Measurements from ENCODE around the gene ACOD1.
"Not testable (repeated sequence)": the region's sequence is repeated elsewhere in the genome, so short reads cannot be mapped to it uniquely, and the experiment has no call there.

ACOD1 gene

DNA sequence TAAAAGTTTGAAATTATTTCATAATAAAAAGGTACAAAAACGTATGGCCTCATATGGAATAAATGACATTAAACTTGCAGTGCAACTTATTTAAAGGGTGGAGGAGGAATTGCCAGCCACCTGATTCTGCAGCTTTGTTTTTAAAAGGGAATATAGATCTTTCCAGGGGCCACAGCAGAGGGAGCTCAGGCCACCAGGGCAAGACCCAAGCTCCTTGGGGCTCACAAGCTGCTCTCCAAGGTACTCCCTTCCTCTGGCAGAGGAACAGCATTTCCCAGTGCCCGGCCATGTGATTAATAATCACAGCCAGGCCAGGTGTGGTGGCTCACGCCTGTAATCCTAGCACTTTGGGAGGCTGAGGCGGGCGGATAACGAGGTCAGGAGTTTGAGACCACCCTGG is 6.2 kb downstream of the ACOD1 start:
- no peak for DNase-seq

DNA sequence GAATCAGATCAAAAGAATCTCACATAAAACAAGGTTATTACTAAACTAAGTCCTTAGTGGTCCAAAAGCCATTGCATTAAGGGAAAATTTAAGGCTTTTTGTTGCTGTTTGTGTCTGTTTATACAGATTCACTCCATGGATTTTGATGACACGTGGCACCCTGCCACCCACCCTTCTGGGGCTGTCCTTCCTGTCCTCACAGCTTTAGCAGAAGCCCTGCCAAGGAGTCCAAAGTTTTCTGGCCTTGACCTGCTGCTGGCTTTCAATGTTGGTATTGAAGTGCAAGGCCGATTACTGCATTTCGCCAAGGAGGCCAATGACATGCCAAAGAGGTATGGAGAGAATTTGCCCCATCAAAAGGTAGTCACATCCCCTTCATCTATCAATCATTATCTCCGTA is 6.9 kb downstream of the ACOD1 start:
- DNase-seq: no peak

DNA sequence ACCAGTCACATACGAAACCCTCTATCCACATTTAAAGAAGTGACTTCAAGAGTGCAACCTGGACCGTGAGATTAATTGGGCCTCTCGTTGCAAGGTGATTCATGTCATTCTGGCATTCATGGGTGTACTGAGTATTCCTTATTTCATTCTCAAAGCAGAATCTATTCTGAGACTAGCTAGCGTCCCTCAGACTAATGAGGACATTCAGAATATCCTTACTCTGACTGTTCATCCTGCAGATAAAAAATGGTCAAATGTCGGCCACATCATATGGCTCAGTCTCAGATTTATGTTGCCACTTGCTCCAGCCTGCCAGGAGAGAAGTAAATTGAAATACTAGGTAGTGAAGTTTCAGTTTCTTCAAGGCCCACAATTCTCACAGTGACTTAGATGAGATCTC is 7.3 kb downstream of the ACOD1 start:
- DNase-seq: no peak

DNA sequence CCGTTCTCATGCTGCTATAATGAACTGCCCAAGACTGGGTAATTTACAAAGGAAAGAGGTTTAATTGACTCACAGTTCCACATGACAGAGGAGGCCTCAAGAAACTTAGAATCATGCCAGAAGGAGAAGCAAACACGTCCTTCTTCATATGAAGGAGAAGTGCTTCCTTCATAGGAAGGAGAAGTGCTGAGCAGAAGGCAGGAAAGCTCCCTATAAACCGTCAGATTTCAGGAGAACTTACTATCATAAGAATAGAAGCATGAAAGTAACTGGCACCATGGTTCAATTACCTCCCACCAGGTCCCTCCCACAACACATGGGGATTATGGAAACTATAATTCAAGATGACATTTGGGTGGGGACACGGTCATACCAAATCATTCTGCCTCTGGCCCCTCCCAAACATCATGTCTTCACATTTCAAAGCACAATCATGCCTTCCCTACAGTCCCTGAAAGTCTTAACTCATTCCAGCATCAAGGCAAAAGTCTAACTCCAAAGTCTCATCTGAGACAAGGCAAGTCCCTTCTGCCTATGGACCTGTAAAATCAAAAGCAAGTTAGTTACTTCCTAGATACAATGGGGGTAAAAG is 10.6 kb downstream of the ACOD1 start:
- DNase-seq: peak; percentile 61

DNA sequence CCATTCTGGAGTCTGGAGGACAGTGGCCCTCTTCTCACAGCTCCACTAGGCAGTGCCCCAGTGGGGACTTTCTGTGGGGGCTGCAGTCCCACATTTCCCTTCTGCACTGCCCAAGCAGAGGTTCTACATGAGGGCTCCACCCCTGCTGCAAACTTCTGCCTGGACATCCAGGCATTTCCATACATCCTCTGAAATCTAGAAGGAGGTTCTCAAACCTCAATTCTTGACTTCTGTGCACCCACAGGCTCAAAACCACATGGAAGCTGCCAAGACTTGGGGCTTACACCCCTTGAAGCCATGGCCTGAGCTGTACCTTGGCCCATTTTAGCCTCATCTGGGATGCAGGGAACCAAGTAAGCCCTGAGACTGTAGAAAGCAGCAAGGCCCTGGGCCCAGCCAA is 11.4 kb downstream of the ACOD1 start:
- DNase-seq: not testable (repeated sequence)

DNA sequence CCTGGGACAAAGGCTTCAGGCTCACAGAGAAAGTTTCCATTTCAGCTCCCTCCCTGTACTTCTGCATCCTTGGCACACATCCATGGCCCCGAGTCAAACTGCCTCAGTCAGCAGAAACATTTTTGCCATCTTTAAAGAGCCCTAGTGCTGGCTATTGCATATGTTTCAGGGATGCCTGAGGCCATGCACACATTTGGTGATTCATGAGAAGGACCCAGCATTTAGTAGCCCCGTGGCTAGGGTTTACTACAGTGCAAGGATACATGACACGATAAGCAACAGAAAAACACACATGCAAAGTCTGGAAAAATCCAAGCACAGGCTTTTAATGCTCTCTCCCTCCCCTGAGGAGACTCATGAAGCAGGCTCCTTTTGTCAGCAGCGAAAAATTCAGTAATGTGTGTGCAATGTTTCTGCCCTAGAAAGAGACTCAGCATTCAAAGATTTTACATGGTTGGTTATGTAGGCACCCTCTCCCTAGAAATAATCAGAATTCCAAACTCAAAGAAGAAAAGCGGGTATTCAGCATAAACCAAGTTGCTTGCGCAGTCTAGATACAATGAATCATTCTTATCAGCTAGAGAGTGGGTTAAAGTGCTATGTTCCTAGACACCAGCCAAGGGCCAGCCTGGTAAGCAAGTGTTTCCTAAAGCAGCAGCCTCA is 17.6 kb downstream of the ACOD1 start:
- no peak for DNase-seq

DNA sequence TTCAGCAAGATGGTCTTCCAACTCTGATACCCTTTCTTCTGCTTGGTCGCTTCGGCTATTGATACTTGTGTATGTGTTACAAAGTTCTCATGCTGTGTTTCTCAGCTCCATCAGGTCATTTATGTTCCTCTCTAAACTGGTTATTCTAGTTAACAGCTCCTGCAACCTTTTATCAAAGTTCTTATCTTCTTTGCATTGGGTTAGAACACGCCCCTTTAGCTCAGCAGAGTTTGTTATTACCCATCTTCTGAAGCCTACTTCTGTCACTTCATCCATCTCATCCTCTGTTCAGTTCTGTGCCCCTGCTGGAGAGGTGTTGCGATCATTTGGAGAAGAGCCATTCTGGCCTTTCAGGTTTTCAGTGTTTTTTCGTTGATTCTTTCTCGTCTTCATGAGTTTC is 18.7 kb downstream of the ACOD1 start:
- no peak for DNase-seq

DNA sequence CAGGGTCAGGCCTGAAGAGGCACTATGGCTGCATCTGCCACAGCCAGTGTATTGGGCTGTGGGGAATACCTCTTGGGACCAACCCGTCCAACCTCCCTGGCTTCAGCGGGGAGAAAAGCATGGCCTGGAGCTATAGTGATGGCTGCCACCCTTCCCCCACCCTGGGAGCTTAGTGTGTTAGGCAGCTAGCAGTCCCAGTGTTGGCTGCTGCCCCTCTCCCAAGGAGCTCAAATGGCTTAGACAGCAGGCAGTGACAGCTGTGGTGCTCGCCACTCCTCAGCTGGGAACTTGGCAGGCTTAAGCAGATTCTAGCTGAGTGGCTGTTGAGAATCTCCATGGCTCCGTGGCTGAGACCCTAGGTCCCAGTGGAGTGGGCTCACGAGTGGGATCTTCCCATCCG is 19.7 kb downstream of the ACOD1 start:
- no peak for DNase-seq

DNA sequence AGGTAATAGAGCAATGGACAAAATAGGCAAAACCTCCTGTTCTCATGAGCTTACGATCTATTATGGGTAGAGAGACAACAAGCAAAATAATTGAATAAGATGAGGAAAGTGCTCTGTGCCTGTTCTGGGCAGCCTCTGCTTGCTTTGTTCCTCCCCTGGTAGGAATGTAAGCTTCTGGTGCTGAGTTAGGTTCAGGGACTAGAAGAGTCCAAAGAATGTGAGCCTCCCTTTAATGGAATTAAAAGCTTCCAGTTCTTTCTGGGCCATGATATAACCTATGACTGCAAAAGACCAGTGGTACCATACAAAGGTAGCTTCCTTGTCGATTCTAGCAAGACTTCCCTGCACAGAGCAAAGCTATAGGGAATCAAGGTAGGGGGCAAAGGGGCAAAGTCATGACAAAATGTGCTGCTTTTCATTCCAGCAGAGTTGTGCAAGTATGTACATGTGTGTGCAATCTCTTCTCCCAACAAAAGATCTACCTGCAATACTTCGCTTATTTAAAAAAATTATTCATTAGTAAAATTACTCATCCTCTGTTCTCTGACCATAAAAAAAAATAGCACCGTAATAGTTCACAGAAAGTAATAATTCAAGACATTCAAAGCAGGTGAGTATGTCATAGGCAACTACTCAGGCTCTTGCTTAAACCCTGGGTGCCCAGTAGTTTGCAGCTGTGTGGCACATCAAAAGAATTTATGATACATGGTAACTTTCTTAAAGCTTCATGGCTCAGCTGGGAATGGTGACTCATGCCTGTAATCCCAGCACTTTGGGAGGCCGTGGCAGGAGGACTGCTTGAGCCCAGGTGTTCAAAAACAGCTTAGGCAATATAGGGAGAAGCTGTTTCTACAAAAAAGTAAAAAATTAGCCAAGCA is 21.4 kb downstream of the ACOD1 start:
- DNase-seq: no peak

DNA sequence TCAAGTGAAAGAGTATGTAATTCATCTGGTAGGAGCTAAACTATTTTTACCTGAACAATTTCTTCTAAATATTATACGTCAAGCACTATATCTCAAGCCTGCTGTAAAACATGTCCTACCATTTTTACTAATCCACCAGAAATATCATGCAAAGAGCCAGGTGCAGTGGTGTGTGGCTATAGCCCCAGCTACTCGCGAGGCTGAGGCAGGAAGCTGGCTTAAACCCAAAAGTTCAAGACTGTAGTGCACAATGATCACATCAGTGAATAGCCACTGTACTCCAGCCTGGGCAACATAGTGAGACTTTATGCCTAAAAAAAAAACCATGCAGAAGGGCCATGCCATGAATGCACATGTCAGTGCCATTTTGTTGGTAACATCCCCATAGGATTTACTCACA is 22.9 kb downstream of the ACOD1 start:
- DNase-seq: no peak

DNA sequence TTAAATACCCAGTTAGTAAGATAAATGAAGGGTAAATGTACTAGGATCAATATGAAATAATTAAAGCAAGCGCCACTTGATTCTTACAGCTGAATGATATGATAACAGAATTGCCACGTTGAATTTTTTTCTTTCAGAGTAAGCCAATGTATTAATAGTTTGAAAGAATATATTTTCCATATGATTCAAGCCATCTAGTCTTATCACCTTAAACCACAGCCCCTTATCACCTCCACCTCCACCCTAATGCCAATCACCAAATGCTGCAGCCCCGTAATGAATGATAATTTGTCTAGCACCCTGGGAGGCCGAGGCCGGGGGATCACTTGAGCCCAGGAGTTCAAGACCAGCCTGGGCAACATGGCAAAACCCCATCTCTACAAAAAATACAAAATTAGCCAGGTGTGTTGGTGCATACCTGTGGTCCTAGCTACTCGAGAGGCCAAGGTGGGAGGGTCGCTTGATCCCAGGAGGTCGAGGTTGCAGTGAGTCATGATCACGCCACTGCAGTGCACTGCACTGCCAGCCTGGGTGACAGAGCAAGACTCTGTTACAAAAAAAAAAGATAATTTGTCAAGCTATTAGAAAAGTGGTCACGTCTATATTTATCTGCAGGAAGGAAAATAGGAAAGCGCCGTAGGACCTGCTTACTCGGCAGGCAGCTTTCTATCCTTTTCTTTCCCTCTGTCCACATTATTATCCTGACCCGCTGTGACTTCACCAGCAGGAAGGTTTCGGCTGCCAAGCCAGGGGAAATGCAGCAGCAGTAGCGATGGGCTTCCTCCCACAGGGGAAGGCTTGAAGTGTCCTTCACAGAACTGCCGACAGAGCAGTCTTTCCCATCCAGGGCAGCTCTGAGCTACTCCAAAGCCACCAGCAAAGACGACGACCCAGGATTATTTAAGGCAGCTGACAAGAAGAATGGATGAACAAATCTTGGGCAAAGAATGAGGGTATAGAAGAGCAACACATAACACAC is 23.8 kb downstream of the ACOD1 start:
- peak; percentile 26 for DNase-seq

DNA sequence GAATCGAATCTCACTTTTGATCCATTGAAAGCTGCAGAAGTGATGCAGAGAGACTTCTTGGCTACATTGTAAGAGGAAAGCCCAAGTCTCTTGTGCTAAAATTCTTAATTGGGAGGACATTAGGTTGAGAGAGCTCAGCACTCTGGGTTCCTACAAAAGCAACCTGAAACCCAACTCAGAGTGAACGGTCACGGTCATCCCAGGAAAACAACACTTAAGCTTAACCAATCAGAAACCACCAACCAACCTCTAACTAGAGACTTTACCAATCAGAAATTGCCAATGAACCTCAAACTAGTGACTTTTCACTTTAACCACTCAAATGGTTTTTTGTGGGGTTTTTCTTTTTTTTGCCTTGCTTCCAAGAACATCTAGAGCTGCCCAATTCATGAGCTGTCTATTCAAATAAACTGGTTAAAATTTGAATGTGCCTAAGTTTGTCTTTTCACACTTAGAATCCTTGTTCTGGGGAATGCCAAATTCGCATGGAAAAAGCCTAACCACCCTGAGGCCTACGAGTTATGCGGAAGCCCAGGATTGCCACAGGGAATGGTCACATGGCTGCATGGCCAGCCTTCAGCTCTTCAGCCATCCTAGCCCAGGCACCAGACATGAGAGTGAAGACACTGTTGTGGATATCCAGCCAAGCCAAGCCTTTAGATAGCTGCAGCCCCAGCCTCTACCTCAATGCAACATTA is 25.8 kb downstream of the ACOD1 start:
- DNase-seq: no peak

DNA sequence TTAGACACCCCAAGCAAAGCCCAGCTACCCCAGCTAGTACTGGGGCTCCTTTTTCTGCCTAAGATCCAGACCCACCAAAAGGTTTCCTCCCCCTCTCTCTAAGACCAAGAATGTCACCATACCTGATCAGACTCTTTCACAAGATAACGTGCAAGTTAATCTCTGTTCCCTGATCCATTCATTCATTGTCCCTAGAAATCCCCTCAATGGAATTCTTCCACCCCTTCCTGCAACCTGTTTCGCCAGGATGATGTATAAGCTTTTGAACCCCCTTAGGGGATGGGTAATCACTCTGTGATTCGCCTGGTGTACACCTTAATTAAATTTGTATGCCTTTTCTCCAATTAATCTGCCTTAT is 26.3 kb downstream of the ACOD1 start:
- no peak for DNase-seq

DNA sequence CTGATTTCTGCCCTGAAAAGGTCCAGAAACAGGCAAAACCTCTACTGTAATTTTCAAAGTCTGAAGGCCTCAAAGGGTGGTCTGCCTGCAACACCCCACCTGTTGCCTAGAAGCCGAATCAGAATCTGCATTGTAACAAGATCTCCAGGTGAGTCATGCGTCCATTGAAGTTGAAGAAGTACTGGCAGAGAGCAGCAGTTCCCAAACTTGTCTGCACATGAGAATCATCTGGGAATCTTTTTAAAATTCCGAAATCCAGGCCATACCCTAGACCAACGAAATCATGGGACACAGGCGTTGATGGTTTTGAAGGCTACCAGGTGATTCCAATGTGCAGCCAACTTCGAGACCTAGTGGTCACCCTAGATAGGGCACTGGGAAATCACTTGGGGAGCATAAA is 27.6 kb downstream of the ACOD1 start:
- no peak for DNase-seq

DNA sequence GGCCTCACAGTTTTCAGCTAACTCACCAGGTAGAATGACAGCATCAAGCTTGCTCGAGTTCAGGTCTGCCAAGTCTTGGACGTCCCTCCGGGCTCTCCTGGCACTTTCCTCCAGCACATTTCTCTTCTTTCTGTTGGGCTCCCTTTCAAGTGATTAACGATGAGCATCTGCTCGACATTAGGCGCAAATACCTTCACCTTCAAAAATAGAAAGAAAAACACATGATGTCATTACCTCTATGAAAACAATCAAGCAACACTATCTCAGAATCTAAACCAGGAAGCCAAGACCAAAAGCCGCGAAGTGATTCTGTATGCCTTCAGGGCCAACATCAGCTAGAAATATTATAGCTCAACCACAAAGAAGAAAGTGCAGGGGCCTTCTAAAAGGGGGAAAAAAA is 28.2 kb downstream of the ACOD1 start:
- no peak for DNase-seq

DNA sequence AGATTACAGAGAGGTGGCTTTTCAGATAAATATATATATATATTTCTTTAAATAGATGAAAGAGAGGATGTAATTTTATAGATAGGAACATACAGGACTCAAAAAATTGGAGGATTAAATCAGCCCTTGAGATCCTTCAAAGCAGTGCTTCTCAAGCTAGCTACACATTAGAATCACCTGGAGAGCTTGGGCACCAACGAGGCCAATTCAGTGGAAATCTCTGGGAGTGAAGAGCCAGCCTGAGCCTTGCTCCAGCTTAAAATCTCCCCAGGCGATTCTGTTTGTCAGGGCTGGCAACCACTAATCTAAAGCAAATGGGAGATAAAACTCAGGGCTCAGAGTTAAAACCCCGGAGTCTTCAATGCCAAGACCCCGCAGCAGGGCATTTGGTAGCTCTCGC is 28.6 kb downstream of the ACOD1 start:
- DNase-seq: no peak

DNA sequence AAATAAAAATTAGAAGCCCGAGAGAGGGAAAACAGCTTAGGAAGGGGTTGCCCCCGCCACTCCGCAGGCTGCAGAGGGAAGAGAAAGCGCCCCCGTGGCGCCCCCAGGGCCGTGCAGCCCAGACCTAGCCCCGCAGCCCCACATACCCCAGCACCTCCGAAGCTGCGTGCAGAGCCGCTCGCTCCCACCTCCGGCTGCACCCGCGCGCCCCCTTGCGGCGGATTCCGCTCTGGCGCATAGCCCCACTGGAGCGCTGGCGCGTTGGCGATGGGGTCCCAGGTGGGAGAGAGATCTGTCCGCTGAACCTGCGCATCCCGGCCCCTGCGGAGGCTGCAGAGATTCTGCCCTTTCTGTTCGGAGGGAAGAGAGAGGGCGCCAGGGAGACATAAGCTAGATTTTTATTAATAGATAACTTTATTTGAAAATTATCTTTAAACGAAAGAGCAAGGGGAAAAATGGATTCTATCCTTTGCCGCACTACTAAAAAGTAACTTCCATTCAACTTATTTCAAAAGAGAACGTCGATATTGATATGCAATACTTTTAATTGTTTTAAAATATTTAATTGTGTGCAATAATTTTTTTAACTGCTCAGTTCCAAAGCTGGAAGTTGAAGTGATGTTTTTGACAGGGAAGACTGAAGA is 31.9 kb downstream of the ACOD1 start:
- DNase-seq: peak; percentile 70

DNA sequence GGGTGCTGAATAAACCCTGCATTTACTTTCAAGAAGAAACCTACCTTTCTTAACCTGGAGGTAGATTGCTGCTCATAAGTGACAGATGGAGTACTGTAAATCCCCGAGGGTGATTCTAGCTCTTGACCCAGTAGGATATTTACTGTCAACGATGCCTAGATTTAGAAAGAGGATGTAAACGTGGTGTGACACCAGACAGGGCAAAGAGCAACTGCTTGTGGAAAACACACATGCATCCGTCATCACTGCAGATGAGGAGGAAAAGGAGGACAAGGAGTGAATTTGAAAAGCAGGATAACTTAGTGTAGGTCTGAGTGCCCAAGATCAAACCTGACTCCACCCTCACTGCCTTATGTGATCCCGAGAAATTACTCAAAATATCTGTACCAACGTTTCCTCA is 33.8 kb downstream of the ACOD1 start:
- peak; percentile 20 for DNase-seq

DNA sequence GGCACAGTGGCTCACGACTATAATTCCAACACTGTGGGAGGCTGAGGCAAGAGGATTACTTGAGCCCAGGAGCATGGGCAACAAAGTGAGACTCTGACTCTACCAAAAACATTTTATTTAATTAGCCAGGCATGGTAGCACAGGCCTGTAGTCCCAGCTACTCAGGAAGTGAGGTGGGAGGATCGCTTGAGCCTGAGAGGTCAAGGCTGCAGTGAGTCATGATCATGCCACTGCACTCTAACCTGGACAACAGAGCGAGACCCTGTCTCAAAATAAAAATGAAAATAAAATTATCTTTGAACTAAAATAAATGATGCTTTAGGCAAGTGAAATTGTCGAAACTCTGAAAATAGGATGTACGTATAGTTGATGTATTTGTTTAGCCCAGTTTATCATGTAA is 35.4 kb downstream of the ACOD1 start:
- no peak for DNase-seq

DNA sequence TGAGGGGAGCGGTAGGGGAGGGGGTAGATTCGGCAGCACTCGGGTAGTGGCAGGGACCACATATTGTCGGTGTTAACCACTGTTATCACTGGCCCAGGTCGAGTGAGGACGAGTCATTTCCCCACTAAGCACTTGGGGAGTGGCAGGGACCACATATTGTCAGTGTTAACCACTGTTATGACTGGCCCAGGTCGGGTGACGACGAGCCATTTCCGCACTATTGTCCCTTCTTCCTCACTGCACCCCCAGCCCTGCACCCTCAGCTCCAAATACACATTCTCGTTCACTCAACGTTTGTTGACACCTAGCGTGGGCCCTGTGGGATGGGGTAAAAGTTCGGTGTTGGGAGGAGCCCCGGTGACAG is 43.1 kb downstream of the ACOD1 start:
- peak; percentile 7 for DNase-seq

DNA sequence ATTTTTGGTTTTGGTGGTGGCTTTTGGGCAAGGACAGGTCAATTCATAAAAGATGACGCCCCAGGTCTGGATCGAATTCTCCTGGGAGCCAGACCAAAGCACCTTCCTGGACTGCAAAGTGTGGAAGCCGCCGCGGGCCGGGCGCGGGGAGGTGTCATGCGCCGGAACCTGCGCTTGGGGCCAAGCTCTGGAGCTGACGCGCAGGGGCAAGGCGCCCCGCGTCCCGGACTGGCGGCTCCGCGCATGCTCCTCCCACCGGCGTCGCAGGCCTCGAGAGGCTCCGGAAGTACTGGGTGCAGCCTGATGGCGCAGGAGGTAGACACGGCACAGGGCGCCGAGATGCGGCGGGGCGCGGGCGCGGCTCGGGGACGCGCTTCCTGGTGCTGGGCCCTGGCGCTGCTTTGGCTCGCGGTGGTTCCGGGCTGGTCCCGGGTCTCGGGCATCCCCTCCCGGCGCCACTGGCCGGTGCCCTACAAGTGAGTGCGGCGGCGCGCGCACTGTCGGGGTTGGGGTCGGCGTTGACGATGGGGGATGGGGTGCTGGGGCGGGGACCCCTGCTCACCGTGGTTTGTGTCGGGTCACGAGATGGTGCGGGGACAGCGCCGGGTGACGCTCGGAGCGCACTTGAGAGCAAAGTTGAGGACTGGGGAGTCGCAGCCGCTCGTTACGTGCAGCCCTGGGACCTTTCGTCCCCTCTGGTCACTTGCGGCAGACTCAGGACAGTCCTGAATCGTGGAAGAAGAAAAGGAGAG is 43.7 kb downstream of the ACOD1 start, which contains the start of gene CLN5:
CLN5 (plus strand) TSS at position 286 of the 752 bp plus-strand sequence; CDS start at position 304, 18 bp downstream.
- DNase-seq: peak; percentile 96

Data from inflammatory macrophage treated with lipopolysaccharide for 4 hours (primary cell).